Measurements from ENCODE around the gene RNPEP.
"Not testable (repeated sequence)": the region's sequence is repeated elsewhere in the genome, so short reads cannot be mapped to it uniquely, and the experiment has no call there.

RNPEP gene

DNA sequence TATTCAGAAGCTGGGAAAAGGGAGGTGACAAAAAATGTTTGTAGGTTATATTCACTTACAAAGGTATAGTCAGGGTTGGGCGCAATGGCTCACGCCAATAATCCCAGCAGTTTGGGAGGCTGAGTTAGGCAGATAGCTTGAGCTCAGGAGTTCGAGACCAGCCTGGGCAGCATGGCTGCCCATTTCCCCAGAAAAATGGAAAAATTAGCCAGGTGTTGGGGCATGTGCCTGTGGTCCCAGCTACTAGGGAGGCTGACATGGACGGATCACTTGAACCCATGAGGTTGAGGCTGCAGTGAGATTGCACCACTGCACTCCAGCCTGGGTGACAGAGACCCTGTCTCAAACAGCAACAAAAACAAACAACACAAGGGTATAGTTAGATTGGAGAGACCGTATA is 24.1 kb upstream of the RNPEP start:
- TF ChIP-seq, protein P1, sequence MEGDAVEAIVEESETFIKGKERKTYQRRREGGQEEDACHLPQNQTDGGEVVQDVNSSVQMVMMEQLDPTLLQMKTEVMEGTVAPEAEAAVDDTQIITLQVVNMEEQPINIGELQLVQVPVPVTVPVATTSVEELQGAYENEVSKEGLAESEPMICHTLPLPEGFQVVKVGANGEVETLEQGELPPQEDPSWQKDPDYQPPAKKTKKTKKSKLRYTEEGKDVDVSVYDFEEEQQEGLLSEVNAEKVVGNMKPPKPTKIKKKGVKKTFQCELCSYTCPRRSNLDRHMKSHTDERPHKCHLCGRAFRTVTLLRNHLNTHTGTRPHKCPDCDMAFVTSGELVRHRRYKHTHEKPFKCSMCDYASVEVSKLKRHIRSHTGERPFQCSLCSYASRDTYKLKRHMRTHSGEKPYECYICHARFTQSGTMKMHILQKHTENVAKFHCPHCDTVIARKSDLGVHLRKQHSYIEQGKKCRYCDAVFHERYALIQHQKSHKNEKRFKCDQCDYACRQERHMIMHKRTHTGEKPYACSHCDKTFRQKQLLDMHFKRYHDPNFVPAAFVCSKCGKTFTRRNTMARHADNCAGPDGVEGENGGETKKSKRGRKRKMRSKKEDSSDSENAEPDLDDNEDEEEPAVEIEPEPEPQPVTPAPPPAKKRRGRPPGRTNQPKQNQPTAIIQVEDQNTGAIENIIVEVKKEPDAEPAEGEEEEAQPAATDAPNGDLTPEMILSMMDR (IDR thresholded peaks at IDR 0.05; ENCODE audit: control insufficient read depth, extremely low read depth, insufficient read depth), result no peak
- no peak overlapping the region for H3K4me3 ChIP-seq (ENCODE audit: low read depth, low read length)
- no peak for DNase-seq (ENCODE audit: low read depth)

DNA sequence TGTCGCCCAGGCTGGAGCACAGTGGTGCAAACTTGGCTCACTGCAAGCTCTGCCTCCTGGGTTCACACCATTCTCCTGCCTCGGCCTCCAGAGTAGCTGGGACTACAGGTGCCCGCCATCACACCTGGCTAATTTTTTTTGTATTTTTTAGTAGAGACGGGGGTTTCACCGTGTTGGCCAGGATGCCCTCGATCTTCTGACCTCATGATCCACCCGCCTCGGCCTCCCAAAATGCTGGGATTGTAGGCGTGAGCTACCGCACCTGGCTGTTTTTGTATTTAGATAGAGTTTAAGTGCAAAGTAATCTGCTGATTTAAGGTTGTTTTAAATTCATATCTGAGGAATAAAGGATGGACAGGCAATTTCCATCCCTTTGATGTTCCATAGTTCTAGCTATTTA is 20.1 kb upstream of the RNPEP start:
- not testable (repeated sequence) for H3K4me3 ChIP-seq (ENCODE audit: low read depth, low read length); DNase-seq (ENCODE audit: low read depth)

DNA sequence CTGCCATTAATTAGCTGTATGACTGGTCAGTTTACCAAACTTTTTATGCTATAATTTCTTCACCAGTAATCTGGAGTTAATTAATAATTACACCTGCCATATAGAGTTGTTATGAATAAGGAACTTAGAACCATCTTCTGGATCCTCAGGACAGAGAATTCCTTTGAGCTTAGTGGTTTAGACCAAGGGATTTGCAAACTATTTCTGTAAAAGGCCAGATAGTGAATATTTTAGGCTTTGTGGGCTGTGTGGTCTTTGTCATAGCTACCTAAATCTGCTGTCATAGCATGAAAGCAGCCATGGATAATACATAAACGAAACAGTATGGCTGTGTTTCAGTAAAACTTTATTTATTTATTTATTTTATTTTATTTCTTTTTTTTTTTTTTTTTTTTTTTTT is 18.2 kb upstream of the RNPEP start:
- TF ChIP-seq, protein P1 (IDR thresholded peaks at IDR 0.05; ENCODE audit: control insufficient read depth, extremely low read depth, insufficient read depth), result no peak
- H3K4me3 ChIP-seq (ENCODE audit: low read depth, low read length), result no peak overlapping the region
- DNase-seq (ENCODE audit: low read depth), result no peak

DNA sequence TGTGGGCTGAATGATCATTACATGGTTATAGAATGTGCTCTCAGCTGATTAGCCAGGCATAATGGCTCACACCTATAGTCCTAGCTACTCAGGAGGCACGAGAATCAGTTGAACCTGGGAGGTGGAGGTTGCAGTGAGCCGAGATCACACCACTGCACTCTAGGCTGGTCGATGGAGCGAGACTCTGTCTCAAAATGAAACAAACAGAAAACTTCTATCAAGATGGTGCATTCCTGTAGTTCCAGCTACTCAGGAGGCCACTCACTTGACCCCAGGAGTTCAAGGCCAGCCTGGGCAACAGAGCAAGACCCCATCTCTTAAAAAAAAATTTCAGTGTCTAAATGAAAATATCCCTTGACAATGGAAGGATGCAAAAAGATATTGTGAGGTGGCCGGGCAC is 16.3 kb upstream of the RNPEP start:
- DNase-seq (ENCODE audit: low read depth), result no peak

DNA sequence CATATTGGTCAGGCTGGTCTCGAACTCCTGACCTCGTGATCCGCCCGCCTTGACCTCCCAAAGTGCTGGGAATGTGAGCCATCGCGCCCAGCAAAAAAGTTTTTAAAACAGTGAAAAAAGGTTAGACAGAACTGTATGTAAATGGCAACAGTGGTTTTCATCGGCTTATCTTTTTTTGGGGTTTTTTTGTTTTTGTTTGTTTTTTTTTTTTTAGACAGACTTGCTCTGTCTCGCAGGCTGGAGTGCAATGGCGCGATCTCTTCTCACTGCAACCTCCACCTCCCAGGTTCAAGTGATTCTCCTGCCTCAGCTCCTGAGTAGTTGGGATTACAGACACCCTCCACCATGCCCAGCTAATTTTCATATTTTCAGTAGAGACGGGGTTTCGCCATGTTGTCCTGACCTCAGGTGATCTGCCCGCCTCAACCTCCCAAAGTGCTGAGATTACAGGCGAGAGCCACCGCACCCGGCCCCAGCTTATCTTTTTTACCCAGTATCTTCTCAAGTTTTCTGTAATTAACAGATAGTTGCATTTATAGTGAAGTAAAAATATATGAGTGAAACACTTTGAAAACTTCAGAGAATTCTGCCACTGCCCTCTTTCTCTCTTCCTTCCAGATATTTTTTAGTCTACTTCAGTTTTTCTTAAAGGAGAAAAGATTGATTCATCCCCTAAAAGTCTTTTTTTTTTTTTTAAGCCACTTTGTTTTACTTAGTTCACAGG is 14.1 kb upstream of the RNPEP start:
- DNase-seq (ENCODE audit: low read depth), result no peak
- TF ChIP-seq, protein P1 (IDR thresholded peaks at IDR 0.05; ENCODE audit: control insufficient read depth, extremely low read depth, insufficient read depth), result no peak
- H3K4me3 ChIP-seq (ENCODE audit: low read depth, low read length), result no peak overlapping the region

More for the DNA sequence above, 16.3 kb upstream of the RNPEP start:
- H3K4me3 ChIP-seq (ENCODE audit: low read depth, low read length), result no peak overlapping the region
- TF ChIP-seq, protein P1 (IDR thresholded peaks at IDR 0.05; ENCODE audit: control insufficient read depth, extremely low read depth, insufficient read depth), result no peak

DNA sequence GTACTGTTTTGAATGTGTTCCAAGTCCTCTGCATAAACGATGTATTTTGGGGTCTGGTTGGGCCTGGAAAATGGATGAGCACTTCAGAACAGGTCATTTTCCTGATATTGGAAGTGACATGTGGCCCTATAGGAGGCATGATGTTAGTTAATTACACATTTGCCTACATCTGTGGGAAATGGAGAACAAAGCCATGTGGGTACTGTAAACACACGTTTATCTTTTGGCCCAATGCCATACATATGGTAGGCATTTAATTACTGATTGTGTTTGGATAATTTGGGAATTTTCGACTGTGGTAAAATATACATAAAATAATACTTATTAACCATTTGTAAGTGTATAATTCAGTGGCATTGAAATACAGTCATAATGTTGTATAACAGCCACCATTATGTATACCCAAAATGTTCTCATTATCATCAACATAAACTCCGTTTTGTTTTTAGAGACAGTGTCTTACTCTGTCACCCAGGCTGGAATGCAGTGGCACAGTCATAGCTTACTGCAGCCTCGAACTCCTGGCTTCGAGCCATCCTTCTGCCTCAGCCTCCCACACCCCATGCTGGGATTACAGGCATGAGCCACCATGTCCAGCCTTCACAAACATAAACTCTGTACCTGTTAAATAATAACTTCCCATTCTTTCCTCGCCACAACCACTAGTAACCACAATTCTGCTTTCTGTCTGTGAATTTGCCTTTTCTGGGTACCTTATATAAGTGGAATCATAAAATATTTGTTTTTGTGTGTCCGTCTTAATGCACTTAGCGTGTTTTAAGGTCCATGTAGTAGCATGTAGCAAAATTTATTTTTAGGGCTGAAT is 11.9 kb upstream of the RNPEP start:
- TF ChIP-seq, protein P1 (IDR thresholded peaks at IDR 0.05; ENCODE audit: control insufficient read depth, extremely low read depth, insufficient read depth), result no peak
- H3K4me3 ChIP-seq (ENCODE audit: low read depth, low read length), result no peak overlapping the region
- no peak for DNase-seq (ENCODE audit: low read depth)

DNA sequence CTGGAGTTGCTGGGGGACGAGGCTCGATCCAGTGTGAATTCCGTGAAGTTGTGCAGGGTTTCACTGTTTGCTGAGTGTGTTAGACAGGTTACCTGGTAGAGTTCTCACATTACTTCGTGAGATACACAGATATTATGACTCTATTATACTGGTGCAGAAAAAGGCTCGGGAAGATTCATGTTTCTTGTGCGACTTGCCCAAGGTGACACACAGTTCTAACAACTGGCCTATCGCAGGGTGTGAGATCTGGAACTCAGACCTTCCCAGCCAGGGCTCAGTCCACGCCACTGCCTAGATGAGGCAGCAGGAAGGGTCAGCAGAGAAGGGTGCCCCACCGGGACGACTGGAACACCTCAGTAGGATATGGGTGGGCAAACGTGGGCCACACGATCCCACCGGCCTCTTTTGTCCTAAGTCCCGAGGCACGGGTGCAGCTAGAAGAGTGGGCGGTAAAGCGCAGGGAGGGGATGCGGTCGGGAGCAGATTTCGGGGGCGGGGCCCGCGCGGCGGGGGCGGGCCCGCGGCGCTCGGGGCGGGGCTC is 296 bp upstream of the RNPEP start:
- no peak for DNase-seq (ENCODE audit: low read depth)
- TF ChIP-seq, protein P1 (IDR thresholded peaks at IDR 0.05; ENCODE audit: control insufficient read depth, extremely low read depth, insufficient read depth), result no peak
- peak overlapping the region; percentile 76 for H3K4me3 ChIP-seq (ENCODE audit: low read depth, low read length)

Data from LNCaP clone FGC (cell line).